Activated T-cell treated with anti-CD3 and anti-CD28 coated beads for 24 hours (primary cell): ENCODE data around the gene CNIH1.

Experiments used
- DNase-seq: peaks from one replicate; pipeline ENCODE4 v3.0.0-alpha.2; 2020; ENCODE audit warnings: low read depth

Gene CNIH1

GRCh38 chr14:54440873-54441868 is at the start of gene CNIH1:
TSS of gene CNIH1 (minus strand) at chr14:54441374. CDS start at chr14:54441327, 47 bp downstream.
- peak; percentile 93 for DNase-seq

- no peak for DNase-seq
Measured at GRCh38 chr14:54490445-54491175, 49.4 kb upstream of the CNIH1 start.

GRCh38 chr14:54489731-54490444 is 48.7 kb upstream of the CNIH1 start:
- DNase-seq = no peak

GRCh38 chr14:54489318-54489683 is 48.1 kb upstream of the CNIH1 start:
- no peak for DNase-seq

GRCh38 chr14:54488646-54489317 is 47.6 kb upstream of the CNIH1 start, which contains the start of gene GMFB:
TSS of gene GMFB (minus strand) at chr14:54488980. CDS start at chr14:54488927, 53 bp downstream.
- DNase-seq = peak; percentile 82

GRCh38 chr14:54488318-54488645 is 47.1 kb upstream of the CNIH1 start:
- DNase-seq = peak; percentile 17

GRCh38 chr14:54487771-54488170 is 46.6 kb upstream of the CNIH1 start:
- no peak for DNase-seq

- DNase-seq = no peak
Measured at GRCh38 chr14:54486685-54487084, 45.5 kb upstream of the CNIH1 start.

- DNase-seq = no peak
Measured at GRCh38 chr14:54483846-54484245, 42.7 kb upstream of the CNIH1 start.

GRCh38 chr14:54483073-54483745 is 42.0 kb upstream of the CNIH1 start:
- no peak for DNase-seq

GRCh38 chr14:54481695-54482094 is 40.5 kb upstream of the CNIH1 start:
- DNase-seq = no peak

- DNase-seq = no peak
Measured at GRCh38 chr14:54480830-54481562, 39.8 kb upstream of the CNIH1 start.

- no peak for DNase-seq
Measured at GRCh38 chr14:54478636-54479215, 37.6 kb upstream of the CNIH1 start.

GRCh38 chr14:54475911-54476310 is 34.7 kb upstream of the CNIH1 start:
- DNase-seq = no peak

- no peak for DNase-seq
Measured at GRCh38 chr14:54475187-54475899, 34.2 kb upstream of the CNIH1 start.

GRCh38 chr14:54474232-54474793 is 33.1 kb upstream of the CNIH1 start:
- DNase-seq = no peak

GRCh38 chr14:54472315-54472714 is 31.1 kb upstream of the CNIH1 start:
- no peak for DNase-seq

GRCh38 chr14:54471641-54472040 is 30.5 kb upstream of the CNIH1 start:
- no peak for DNase-seq

- no peak for DNase-seq
Measured at GRCh38 chr14:54470701-54471100, 29.5 kb upstream of the CNIH1 start.
